ENCODE measurements around the gene BCAS1. TPM values are rescaled to one million over a fixed set of nuclear protein-coding genes. Genes with fewer than 3 reads are reported as not detected.

The BCAS1 gene
- total RNA-seq, 3 donors from 2014 or later = 39.4 to 191 (median 101) TPM

DNA sequence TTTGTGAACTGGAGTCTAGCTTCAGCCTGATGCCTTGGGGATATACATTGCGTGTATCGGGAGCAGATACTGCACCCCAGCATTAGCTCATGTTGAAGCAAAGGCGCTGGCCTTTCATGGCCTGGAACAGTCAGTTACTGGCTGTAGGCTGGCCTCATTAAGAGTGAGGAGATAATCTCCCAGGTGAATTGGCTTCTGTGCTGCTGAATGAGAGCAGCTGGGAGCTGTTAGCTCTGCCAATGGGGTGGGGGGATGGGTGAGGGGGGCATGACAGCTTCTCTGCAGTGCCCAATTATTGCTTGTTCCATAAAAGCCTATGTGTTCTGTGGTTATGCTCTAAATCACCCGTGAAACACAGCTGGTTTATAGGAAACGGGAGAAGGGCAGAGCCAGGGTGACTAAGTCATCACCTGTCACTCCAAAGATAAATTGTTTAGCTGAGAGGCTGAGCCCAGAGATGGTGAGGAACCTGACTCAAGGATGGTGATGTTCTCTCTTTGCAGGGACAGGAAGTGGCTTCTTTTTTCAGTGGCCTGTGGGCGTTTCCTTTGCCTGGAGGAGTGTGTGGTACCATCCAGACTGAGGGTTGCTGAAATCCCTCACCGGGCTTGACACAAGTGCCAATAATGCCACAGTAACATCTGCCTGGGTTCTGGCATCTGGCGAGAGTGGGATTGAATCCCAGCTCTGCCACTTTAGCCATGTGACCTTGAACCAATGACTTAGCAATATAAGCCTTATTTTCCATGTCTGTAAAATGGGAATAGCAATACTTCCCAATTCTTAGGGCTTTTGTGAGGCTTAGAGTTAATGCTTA, 170.8 kb downstream of the BCAS1 start:
- no peak overlapping the region for H3K4me3 ChIP-seq
- TF ChIP-seq, protein P1, sequence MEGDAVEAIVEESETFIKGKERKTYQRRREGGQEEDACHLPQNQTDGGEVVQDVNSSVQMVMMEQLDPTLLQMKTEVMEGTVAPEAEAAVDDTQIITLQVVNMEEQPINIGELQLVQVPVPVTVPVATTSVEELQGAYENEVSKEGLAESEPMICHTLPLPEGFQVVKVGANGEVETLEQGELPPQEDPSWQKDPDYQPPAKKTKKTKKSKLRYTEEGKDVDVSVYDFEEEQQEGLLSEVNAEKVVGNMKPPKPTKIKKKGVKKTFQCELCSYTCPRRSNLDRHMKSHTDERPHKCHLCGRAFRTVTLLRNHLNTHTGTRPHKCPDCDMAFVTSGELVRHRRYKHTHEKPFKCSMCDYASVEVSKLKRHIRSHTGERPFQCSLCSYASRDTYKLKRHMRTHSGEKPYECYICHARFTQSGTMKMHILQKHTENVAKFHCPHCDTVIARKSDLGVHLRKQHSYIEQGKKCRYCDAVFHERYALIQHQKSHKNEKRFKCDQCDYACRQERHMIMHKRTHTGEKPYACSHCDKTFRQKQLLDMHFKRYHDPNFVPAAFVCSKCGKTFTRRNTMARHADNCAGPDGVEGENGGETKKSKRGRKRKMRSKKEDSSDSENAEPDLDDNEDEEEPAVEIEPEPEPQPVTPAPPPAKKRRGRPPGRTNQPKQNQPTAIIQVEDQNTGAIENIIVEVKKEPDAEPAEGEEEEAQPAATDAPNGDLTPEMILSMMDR (IDR thresholded peaks at IDR 0.05) = no peak
- intact Hi-C loops (cut with DNase I, micrococcal nuclease) = no loop called here
- ATAC-seq (peak; percentile 86), DNase-seq (peak in 2 of 3 donors; percentile 59 to 65)
- no peaks in the 10 kb centered on the region for H3K9me3 ChIP-seq
- peaks cover 19% of the 10 kb centered on the region for H3K4me1 ChIP-seq (ENCODE audit: low read depth)
- H3K36me3 ChIP-seq (ENCODE audit: low read depth) = no peaks in the 10 kb centered on the region

GRCh38 chr20:53898556-53898931, 171.8 kb downstream of the BCAS1 start:
- DNase-seq (no peak), ATAC-seq (no peak)
- H3K9me3 ChIP-seq = no peaks in the 10 kb centered on the region
- TF ChIP-seq, protein P1 (IDR thresholded peaks at IDR 0.05) = no peak
- H3K36me3 ChIP-seq (ENCODE audit: low read depth) = no peaks in the 10 kb centered on the region
- H3K4me1 ChIP-seq (ENCODE audit: low read depth) = peaks cover 19% of the 10 kb centered on the region
- intact Hi-C loops (cut with DNase I, micrococcal nuclease) = no loop called here
- no peak overlapping the region for H3K4me3 ChIP-seq

DNA sequence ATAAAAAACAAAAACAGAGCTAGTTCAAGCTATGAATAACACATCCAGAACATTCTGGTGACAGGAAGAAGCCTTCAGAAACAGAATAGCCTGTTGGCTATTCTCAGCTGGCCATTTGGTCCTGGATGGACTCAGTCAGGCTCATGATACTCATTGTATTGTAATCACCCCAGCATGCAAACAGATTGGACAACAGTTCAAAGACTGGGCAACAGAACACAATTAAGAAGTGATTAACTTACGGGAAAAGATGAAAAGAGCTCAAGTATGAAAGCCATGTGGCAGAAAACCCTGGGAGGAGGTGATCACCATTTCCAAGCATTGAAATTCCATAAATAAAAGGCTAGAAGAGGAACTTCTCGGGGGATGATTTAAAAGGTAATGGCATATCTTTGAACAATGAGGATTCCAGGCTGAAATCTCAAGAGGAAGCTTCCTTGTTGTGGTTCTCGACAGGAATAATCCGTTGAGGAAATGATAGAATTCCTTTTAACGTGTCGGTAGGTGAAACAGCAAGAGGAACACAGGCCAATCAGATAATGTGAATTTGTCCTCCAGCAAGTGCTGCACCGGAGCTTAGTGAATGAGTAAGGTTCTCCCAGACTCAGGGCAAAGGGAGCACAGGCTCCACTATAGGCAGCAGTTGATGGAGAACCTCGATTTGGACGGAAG, 172.4 kb downstream of the BCAS1 start:
- intact Hi-C loops (cut with DNase I, micrococcal nuclease) = no loop called here
- no peaks in the 10 kb centered on the region for H3K9me3 ChIP-seq
- DNase-seq (no peak), ATAC-seq (no peak)
- H3K4me1 ChIP-seq (ENCODE audit: low read depth) = peaks cover 19% of the 10 kb centered on the region
- no peak overlapping the region for H3K4me3 ChIP-seq
- TF ChIP-seq, protein P1 (IDR thresholded peaks at IDR 0.05) = no peak
- H3K36me3 ChIP-seq (ENCODE audit: low read depth) = no peaks in the 10 kb centered on the region

- H3K4me1 ChIP-seq (ENCODE audit: low read depth) = peaks cover 20% of the 10 kb centered on the region
- DNase-seq (no peak), ATAC-seq (no peak)
- no peaks in the 10 kb centered on the region for H3K9me3 ChIP-seq
- intact Hi-C loops (cut with DNase I, micrococcal nuclease) = no loop called here
- no peaks in the 10 kb centered on the region for H3K36me3 ChIP-seq (ENCODE audit: low read depth)
- H3K4me3 ChIP-seq = no peak overlapping the region
- TF ChIP-seq, protein P1 (IDR thresholded peaks at IDR 0.05) = no peak
Measured at GRCh38 chr20:53896647-53897046, 173.7 kb downstream of the BCAS1 start.

GRCh38 chr20:53896041-53896440, 174.4 kb downstream of the BCAS1 start:
- H3K9me3 ChIP-seq = no peaks in the 10 kb centered on the region
- no peaks in the 10 kb centered on the region for H3K36me3 ChIP-seq (ENCODE audit: low read depth)
- DNase-seq (no peak), ATAC-seq (no peak)
- H3K4me1 ChIP-seq (ENCODE audit: low read depth) = peaks cover 17% of the 10 kb centered on the region
- TF ChIP-seq, protein P1 (IDR thresholded peaks at IDR 0.05) = no peak
- no peak overlapping the region for H3K4me3 ChIP-seq
- intact Hi-C loops (cut with DNase I, micrococcal nuclease) = no loop called here
